Amygdala (tissue), 56 donors: ENCODE results near the gene SWAP70.
"Not testable (repeated sequence)": the region's sequence is repeated elsewhere in the genome, so short reads cannot be mapped to it uniquely, and the experiment has no call there.

Experiments
- DNase-seq, 56 donors: peaks; one replicate each; lab custom pipeline; 2025; lab: John Stamatoyannopoulos, UW

SWAP70 gene

DNA sequence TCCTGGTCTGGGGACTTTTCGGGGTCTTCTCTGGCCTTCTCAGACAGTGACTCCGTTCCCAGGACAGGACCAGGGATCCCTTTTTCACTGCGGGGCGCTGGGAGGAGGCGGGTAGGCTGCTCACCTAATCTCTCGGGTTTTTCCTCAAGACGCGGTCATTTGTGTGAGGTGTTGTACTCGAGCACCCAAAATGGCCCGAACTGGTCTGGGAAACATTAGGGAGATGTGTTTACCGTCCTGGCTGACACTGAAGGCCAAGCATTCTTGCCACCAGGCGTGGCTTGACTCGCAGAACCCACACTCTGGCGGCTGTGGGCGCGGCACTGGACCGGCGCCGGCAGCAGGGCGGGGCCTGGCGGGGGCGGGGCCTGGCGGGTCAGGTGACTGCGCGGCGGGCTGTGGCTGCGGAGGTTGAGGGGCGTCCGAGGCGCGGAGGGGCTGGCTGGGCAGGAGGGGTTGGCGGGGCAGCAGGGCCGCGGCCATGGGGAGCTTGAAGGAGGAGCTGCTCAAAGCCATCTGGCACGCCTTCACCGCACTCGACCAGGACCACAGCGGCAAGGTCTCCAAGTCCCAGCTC, at the start of gene SWAP70:
TSS of gene SWAP70 (plus strand) at position 379 of the 577 bp plus-strand sequence. CDS start at position 482, 103 bp downstream.
- peak in 53 of 56 donors; percentile 16 to 87 (median 63) for DNase-seq

DNA sequence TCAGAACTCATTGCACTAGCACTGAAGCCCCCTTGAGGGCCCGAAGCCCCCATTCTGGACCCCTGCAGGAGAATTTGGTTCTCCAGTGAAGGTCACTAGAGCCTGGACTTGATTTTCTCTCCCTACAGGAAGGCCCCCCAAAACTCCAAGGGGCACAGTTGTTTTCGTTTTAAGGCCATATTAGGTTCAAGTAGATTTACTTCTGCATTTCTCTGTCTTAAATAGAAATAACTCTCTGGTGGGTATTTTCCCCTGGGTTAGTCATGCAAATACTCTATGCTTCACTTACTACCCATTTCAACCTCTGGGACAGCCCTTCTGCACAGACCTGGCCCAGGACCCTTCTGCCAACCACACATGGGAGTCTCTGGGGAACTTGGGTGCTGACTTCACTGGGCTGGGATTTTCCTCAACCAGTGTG, 48.8 kb upstream of the SWAP70 start:
- DNase-seq: no peak

DNA sequence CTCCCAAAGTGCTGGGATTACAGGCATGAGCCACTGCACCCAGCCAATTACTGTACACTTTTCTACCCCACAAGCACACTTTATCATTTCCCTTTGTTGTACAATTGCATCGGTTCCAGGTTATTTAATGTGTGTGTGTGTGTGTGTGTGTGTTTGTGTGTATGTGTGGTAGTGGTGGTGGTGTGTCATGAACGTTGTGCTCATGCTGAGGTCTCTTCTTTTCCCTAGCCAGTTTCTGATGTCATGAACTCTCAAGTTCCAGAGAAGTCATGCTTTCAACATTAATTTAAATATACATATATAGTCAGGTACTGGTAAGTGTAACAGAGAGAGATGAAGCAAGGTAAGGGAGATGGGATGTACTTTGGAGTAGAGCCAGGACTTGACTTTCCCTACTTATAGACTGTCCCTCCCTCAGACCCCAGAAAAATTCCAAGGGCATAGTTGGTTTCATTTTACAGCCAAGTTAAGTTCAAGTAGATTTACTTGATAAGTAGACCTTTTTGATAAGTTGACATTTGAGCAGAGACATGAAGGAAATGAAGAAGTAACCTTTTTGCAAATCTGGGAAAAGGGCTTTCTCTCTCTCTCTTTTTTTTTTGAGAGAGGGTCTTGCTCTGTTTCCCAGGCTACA, 47.7 kb upstream of the SWAP70 start:
- no peak for DNase-seq

DNA sequence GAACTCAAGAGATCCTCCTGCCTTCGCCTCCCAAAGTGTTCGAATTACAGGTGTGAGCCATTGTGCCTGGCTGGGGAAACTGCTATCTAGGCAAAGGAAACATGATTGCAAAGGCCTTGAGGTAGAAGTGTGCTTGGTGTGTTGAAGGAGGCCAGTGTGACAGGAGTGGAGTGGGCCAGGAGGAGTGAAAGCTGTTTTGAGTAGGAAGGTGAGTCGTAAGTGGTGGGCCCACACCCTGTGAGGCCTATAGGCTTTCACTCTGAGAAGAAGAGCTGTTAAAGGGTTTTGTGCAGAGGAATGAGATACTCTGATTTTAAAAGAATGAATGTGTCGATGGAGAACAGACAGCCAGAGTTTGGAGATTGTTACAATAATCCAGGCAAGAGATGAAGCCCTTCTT, 47.0 kb upstream of the SWAP70 start:
- no peak for DNase-seq

DNA sequence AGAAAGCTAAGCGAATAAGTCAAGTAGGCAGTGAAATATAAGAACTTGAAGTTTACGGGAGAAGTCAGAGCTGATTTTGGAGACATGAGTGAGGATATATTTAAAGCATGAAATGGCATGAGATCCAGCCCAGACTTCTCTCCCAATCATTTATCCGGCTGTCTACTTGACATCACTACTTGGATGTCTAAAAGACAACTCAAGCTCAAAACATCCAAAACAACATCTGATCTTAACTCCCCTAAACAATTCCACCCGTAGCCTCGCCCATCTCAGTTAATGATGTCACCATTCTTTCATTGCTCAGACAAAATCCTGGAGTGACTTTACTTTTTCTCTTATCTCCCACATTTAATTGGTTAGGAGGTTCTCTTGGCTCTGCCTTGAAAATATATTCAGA, 45.9 kb upstream of the SWAP70 start:
- no peak for DNase-seq

DNA sequence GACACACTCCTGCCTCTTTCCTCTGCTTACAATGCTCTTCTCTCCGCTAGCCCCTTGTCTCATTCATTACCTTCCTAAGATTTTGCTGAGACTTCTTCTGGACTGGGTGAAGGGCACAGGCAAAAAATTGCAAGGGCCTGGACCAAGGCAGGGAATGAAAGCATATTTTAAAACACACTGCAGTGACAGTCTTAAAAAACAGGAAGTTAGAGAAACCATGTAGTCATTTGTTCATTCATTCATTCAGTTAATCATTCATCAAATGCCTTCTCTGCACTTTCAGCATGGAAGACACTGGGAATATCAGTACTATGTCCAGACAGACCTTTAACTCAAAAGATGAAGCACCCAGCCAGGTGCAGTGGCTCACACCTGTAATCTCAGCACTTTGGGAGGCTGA, 44.9 kb upstream of the SWAP70 start:
- DNase-seq: no peak

DNA sequence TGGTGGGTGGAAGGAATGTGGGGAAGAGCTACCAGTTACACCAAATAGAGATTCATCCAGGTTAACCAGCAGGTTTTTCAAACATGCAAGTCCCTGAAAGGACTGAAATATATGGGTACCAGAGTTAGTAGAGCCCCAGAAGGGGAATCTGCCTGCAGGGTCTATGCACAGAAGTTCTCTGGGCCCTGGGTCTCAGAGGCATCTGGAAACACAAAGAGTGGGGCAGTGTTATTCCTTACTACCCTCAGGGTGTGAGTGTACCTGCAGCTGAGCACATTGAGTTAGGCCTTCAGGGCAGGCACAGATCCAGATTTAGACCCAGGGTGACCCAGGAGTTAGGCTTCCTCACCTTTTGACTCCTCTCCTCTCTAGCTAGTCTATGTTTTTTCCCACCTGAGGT, 43.9 kb upstream of the SWAP70 start:
- DNase-seq: no peak

DNA sequence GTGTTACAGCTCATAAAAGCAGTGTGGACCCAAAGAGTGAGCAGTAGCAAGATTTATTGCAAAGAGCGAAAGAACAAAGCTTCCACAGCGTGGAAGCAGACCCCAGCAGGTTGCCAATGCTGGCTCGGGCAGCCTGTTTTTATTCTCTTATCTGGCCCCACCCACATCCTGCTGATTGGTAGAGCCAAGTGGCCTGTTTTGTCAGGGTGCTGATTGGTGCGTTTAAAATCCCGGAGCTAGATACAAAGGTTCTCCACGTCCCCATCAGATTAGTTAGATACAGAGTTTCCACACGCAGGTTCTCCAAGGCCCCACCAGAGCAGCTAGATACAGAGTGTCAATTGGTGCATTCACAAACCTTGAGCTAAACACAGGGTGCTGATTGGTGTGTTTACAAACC, 41.5 kb upstream of the SWAP70 start:
- not testable (repeated sequence) for DNase-seq

DNA sequence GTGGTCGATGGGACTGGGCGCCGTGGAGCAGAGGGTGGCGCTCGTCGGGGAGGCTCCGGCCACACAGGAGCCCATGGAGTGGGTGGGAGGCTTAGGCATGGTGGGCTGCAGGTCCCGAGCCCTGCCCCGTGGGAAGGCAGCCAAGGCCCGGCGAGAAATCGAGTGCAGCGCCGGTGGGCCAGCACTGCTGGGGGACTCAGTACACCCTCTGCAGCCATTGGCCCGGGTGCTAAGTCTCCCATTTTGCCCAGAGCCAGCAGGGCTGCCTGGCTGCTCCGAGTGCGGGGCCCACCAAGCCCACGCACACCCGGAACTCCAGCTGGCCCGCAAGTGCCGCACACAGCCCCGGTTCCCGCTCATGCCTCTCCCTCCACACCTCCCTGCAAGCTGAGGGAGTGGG, 40.8 kb upstream of the SWAP70 start:
- DNase-seq: not testable (repeated sequence)

DNA sequence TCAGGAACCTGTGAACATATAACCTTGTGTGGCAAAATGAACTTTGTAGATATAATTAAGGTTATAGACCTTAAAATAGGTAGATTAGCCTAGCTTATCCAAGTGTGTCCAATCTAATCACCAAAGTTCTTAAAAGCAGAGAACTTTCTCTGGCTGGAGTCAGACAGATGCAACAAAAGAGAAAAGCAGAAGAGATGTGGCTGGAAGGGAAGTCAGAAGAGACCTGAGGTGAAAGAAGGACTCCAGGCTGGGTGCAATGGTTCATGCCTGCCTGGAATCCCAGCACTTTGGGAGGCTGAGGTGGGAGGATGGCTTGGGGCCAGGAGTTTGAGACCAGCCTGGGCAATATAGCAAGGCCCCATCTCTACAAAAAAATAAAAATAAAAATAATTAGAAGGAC, 39.4 kb upstream of the SWAP70 start:
- DNase-seq: no peak

DNA sequence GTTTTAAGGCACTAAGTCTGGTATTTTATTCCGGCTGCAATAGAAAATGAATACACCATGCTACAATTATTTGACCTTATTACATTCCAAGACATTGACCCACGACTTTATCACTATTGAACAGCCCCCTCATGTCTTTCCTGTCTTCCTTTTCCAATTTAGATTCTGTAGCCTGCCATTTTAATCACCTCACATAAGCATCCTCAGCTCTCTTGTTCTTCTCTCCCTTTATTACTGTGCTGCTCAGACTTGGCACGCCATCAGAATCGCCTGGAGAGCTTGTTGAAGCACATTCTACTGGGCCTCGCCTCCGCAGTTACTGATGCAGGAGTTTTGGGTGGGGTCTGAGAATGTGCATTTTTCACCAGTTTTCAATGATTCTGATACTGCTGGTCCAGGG, 38.7 kb upstream of the SWAP70 start:
- DNase-seq: peak in 7 of 56 donors; percentile 3 to 33 (median 6)

DNA sequence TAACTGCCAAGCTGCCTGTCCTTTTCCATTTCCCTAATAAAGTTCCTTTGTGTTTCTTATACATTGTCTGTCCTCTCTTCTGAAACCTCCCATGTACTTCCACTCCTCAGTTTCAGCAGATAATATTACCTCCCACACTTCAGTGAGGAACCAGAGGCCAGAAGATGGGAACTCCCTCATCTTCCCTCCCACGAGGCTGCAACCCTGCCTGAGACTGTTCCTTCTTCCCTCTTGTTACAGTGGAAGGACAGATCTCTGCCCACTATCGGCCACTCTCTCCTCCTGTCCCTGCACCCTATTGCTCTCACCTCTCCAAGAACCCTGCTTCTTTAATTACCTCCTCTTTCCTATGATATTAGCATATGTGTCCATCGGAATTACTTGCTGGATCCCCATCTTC, 38.1 kb upstream of the SWAP70 start:
- DNase-seq: no peak

DNA sequence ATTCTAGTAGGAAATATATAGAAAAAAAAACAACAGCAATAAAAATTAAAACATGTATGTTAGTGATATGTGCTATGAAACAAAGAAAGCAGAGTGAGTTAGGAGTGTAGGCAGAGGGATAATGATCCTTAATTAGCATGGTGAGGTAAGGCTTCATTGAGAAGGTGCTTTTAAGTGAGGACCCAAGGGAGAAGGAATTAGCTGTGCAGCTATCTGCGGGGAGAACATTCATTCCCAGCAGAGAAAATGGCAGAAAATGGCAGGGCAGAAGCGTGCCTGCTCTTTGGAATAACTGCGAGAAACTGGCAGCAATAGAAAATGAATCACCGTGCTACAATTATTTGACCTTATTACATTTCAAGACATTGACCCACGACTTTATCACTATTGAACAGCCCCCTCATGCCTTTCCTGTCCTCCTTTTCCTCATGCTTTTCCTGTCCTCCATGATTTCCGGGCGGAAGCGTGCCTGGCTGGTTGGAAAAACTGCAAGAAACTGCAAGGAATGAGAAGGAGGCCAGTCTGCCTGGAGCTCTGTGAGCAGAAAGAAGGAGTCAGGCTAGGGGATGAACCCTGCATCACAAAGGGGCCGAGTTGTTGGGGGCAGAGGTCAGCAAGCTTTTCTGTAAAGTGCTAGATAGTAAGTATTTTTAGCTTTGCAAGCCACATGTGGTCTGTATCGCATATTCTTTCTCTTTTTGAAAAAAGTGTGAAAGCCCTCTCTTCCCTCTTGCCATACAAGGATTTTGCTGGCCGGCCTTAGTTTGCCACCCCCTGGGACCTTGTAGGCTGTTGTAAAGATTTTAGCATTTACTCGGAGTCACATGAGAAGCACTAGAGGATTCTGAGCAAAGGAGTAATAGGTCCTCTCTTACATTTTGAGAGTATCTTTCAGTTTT, 37.1 kb upstream of the SWAP70 start:
- DNase-seq: no peak

DNA sequence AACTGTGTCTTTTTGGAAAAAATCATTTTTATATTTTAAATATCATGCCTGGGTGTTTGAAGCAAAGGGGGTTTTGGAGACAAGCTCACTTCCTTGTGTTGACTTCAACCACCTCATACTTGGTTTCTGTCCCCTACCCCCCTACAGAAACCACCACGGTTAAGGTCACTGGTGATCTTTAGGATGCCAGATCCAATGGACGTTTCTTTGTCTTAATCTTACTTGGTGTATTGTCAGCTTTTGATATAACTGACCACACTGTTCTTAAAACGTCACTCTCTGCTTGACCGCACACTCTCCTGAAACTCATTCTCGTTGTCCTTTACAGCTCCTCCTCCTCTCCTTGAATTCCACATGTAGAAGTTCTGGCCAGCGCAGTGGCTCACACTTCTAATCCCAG, 34.8 kb upstream of the SWAP70 start:
- no peak for DNase-seq

DNA sequence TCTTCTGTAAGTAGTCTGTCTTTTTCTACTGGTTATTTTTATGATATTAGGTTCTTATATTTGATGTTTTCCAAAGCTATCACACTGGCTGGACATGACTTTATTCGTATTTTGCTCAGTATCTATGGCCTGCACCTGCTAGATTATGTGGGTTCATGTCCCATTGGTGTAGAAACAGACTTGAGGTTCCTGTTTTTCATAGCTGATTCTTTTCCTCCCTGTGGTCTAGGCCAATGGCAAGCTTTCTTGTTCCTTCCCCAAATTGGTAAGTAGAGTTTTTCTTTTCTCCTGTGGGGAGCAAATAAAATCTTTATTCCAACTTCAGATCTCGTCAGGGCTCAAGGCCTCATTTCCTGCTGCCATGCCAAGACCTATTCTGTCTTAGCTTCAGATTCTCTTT, 30.2 kb upstream of the SWAP70 start:
- DNase-seq: no peak

DNA sequence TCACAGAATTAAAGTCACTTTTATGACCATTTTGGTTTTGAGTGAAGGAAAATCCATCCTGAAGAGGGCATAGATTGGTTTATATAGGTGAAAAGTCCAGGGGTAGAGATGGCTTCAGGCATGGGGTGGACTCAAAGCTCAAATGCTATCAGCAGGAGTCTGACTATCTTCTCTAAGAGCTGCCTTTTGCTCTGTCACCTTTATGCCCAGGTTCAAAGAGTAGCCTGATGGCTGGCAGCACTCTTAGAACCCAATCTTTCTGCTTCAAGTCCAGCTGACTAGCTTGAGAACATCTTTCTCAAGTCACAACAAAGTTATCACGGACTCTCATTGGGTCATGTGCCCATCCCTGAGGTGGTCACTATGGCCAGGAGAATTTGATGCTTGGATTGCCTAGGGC, 27.2 kb upstream of the SWAP70 start:
- no peak for DNase-seq

DNA sequence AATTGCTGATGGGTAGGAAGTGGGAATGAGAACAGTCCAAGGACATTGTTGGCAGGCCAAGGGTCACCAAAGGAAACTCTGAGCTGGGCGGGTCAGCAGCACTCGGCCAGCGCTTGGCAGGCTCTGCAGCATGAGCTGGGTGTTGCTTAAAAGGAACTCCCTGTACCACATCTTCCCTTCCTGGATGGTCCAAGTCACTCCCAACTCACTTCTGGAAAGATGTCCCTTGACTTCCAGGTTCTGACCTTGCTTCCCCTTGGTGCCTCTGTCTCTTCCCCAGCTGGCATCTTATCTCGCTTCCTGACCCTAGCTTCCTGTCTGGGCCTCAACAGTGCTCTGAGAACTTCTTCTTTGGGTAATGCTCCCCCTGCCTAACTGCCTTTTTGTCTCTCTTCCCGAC, 24.8 kb upstream of the SWAP70 start:
- no peak for DNase-seq

DNA sequence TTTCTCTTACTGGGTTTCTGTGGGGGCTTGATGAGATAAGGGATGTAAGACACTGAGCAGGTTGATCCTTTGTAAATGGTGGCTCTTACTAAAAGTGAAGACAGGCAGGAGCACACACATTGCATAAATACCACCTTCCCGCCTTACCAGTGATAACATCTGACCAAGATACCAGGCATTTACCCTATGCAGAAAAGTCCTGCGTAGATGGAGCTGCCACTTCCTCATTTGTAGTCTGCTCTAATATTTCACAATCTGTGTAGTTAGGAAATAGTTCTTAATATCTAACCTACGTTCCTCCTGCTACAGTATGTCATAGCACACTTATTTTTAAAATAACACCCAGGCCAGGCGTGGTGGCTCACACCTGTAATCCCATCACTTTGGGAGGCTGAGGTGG, 23.9 kb upstream of the SWAP70 start:
- DNase-seq: no peak

DNA sequence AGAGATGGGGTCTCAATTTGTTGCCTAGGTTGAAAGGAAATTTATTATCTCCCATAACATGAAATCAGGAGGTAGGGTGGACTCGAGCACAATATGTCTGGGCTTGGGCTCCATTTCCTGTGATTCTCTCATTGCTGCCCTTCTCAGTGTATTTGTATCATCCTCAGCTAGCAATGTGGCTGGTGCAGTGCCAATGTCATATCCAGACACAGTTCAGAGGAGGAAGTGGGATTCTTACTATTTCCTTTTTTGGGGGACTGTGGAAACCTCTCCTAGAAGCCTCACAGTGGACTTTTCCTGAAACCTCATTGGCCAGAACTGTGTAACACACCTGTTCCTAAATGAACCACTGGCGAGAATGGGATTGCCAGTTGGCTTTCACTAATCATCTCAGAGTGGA, 21.0 kb upstream of the SWAP70 start:
- no peak for DNase-seq

DNA sequence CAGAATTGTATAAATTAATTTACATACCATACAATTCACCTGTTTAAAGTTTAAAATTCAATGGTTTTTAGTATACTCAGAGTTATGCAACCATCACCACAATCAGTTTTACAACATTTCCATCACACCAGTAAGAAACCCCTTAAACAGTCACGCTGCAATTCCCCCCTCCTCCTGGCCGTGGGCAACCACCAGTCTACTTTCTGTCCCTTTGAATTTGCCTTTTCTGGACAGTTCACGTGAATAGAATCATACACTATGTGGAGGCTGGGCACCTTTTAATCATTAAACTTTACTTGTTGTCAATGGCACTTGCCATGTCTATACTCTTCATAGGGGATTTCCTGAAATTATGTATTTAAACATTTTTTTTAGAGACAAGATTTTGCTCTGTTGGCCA, 20.1 kb upstream of the SWAP70 start:
- DNase-seq: no peak

DNA sequence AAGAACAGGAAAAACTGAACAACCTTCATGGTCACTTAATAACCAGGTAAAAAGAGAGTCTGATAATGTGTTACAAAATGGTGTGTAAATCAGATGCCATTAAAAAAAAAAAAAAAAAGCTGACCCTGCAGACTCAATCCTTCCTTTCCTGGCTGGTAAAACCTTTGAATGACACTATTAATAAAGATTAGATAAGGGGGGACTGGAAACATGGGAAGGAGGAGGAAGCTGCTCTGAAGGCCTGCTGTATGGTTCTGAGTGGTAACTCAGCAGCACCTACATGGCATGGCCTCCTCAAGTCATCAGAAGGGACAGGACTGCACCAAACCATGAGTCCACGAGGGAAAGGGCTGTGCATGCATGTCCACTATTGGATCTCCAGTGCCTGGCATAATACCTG, 18.0 kb upstream of the SWAP70 start:
- DNase-seq: no peak

DNA sequence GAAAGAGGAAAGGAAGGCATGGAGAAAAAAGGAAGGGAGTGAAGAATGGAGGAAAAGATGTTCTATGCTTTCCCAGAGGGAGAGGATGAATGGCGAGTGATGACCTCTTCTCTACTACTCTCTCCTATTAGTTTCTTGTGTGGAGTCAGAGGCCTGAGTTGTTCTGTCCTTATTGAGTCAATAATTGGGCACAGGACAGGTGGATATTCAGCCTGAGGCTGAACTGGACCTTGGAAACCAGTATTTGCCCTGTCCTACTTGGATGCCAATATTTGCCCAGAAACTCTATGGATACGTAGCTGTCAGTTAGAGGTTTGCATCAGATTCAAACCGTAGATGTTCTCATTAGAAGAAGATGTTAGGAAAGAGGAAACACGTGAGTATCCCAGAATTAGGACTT, 17.6 kb upstream of the SWAP70 start:
- DNase-seq: no peak
